Dermis microvascular lymphatic vessel endothelial cell (primary cell): Measurements from ENCODE around the gene OR2W1. TPM values are rescaled to one million over a fixed set of nuclear protein-coding genes. Genes with fewer than 3 reads are reported as not detected.

Experiments used
- DNase-seq, 2 donors: peaks; one replicate each; pipeline versions ENCODE4 v3.0.0 to v3.0.0-alpha.2; 2010; ENCODE audit warnings: low read depth in 2 of 2
- total RNA-seq: library from RNA; depleted of rRNA; stranded (reverse); fragments of >200 nt; gene quantifications from 2 replicates; pipeline ENCODE4 v1.2.1, GENCODE V29; 2014

Gene OR2W1, protein sequence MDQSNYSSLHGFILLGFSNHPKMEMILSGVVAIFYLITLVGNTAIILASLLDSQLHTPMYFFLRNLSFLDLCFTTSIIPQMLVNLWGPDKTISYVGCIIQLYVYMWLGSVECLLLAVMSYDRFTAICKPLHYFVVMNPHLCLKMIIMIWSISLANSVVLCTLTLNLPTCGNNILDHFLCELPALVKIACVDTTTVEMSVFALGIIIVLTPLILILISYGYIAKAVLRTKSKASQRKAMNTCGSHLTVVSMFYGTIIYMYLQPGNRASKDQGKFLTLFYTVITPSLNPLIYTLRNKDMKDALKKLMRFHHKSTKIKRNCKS
- total RNA-seq: not detected in 2 replicates

- DNase-seq: no peak
Observed at GRCh38 chr6:29045075-29045474, at the start of gene OR2W1. TSS of gene OR2W1 (minus strand) at chr6:29045175. CDS start at chr6:29045175, 0 bp downstream.

DNA sequence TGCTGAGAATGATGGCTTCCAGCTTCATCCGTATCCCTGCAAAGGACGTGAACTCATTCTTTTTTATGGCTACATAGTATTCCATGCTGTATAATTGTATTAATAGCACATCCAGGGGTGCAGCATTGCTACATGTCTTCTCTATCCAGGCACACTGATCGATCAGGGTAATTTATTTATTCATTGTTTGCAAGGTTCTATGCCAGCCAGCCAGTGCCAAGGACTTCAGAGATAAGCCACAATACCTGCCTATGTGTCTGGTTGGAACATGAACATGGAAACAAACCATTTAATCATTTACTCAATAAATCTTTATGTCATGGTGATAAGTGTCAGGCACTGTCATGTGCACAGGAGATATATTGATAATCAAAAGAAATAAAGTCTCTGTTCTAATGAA lies 48.0 kb upstream of the OR2W1 start:
- no peak for DNase-seq

DNA sequence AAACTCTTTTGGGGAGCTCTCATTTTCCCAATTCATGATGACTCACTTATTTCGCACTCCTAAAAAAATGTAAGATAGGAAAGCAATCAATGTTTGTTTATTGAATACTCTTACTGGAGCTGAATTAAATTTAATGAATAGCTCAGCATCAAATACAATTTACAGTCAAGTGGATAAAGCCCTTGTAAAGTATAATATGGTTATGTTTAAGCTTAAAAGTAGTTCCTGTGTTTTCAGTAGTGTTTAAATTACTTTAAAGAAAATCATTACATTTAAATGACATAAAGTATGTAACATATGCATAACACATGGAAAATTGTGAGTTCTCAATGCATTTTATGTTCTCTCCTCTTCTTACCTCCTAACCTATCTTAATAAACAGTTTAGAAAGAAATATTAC lies 42.2 kb upstream of the OR2W1 start, which contains the start of gene OR2B3:
Gene OR2B3, minus strand, starts transcription at position 101 of the 400 bp plus-strand sequence. Its CDS starts 65 bp downstream, at position 36.
- no peak for DNase-seq

GRCh38 chr6:29082457-29082856 lies 37.5 kb upstream of the OR2W1 start:
- no peak for DNase-seq

GRCh38 chr6:29081312-29081711 lies 36.3 kb upstream of the OR2W1 start:
- DNase-seq: no peak

GRCh38 chr6:29079203-29079602 lies 34.2 kb upstream of the OR2W1 start:
- no peak for DNase-seq

- peak; percentile 2 to 26 for DNase-seq
Observed at GRCh38 chr6:29071831-29072723, 27.1 kb upstream of the OR2W1 start.

DNA sequence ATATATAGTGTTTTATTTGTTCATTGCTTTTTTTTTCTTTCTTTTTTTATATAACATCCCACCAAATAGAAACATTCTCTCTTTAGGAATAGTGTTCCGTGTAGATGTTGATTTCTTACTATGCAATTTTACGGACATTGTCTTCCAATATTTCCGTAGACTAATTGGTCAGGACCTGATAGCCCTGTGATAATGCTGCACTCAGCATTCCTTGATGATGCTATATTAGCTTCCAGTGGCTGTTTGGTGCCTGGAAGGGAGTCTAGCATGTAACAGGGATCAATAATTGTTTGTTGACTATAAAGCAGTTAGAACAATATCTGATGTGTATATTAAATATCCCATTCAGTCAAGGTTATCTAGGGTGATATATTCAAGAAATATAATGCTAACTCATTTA lies 6.7 kb upstream of the OR2W1 start:
- DNase-seq: no peak

DNA sequence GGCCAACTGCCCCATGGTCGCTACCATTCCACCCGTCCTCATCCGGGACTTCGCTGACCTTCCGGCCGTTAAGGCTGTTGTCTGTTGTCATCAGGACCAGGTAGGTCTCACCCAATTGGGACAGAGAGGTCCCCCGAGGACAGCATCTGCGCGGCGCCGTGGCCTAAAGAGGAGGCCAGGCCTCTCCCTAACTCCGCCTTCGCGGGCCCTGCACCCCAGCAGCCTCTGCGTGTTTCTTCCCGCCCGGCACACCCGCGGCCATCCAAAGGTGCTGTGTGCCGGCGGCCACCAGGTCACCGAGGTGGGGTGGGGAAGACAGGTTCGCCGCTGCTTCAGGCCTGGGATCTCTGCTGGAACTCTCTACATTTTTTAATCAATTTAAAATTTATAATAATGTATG lies 9.0 kb downstream of the OR2W1 start:
- no peak for DNase-seq

GRCh38 chr6:29028821-29029220 lies 16.2 kb downstream of the OR2W1 start:
- DNase-seq: no peak

DNA sequence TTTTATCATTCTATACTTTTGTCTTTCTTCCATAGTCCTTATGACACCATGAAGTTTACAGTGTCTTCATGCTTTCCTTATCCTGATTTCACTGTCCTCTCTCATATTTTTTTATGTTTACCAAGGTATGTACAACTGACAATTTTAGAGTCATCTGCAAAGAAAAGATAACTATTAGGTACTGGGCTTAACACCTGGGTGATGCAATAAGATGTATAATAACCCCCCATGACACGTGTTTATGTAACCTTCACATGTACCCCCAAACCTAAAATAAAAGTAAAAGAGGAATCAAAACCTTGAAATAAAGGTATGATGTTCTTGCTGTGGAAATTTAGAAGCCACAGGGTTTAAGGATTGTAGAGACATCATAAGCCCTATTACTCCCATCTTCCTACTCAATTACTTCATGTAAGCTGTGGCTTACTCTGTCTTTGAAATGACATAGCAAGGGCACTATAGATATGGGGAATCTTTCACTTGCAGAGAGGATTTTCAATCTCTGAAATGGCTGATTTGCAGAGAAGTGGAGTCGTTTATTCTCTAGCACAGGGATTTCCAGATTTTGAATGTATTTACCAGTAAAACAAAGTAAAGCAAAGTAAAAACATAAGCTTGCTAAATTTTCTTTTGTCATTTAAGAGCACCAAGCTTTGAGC lies 18.9 kb downstream of the OR2W1 start:
- no peak for DNase-seq

DNA sequence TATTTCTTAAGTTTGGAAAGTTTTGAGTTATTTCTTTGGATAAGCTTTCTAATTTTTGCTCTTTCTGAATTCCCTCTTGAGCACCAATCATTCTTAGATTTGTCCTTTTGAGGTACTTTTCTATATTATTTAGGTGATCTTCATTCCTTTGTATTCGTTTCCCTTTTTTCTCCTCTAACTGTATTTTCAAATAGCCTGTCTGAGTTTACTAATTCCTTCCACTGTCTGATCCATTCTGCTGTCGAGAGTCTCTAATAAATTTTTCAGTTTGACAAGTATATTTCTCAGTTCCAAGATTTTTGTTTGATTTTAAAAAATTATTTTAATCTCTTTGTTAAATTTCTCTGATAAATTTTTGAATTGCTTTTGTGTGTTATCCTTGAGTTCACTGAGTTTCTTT lies 23.5 kb downstream of the OR2W1 start:
- DNase-seq: no peak

- no peak for DNase-seq
Observed at GRCh38 chr6:29019629-29020028, 25.3 kb downstream of the OR2W1 start.

DNA sequence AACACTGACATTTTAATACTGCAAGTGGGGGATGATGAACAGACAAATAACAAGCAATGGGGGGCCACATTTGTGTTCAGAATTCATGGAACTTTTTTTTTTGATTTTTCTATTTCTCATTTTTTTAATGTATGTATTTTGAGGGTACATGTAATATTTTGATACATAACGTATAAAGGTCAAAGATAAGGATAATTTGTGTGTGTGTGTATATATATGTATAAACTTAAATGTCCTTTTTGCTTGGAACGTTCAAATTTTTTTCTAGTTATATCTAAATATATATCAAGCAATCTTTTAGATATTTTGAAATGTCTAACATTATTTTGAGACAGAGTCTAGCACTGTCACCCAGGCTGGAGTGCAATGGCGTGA lies 27.6 kb downstream of the OR2W1 start:
- no peak for DNase-seq

DNA sequence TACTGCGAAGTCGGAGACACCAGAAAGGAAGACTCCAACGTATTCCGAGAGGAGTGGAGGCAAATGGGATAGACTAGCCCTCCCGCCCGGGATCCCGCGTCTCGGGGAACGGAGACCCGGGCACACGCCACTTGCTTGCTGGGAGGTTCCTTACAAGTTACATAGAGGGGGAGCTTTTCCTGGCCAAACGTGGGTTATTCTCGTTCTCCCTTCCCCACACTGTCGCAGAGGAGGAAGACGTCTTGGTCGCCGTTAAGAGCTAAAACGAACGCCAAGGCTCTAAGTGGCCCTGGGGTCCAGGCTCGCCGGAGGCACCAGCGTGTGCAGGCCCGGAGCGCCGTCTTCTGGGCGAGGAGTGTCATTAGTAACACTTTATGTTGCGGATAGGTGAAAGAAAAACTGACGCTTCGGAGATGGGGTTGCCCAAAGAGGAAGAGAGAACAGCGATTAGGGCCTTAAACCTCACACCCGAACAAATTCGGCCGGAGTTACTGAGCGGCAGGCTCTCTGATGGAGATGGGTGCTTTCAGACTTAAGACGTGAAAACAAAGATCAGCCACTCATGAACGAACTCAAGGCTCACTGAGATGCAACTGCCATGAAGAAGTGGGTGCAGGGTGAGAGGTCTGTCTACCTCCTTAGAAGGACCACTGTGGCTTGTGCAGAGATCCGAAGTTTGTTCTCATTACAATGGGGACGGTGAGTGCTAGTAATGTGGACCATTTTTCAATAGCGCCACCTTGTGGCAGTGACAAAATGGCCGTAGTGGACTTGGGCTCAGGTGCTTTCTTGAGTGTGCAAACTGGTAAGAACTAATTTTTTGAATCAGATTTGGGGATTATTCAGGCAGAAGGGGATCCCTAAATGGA lies 28.2 kb downstream of the OR2W1 start:
- peak; percentile 50 to 81 for DNase-seq

- no peak for DNase-seq
Observed at GRCh38 chr6:29014729-29015608, 30.0 kb downstream of the OR2W1 start.

- DNase-seq: peak; percentile 6 to 46
Observed at GRCh38 chr6:29011276-29011734, 33.7 kb downstream of the OR2W1 start.

DNA sequence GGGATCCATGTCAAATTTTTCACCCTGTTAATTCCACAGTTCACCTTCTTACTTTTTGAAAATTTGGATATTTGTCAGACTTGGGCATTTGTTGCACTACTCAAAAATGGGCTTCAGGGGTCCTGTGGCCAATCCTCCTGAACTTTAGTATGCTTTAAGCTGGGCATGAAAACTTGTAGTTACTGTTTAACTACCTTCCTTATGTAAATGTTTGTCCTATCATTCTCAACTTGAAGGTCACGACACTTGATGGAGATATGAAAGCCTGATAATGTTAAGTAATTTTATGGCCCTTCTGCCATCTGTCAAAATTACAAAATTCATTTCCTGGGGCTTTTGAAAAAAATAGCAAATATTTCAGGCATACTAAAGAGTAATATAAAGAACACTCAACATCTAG lies 35.6 kb downstream of the OR2W1 start:
- DNase-seq: no peak

DNA sequence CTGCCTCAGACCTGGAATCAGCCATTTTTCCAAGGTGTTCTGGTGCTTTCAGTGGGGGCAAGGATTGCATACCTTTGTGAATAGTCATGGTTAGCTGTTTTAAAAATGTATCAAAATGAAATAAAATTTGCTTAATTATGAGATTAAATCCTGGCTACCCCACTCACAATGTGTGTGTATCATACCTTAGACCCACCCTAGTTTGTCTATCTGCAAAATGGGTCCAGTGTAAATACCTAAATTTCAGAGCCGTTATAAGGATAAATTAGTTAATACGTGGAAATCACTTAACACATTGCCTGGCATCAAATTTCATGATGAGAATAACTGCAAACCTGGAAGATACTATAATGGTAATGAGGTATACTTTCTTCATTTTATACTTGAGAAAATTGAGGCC lies 36.9 kb downstream of the OR2W1 start:
- no peak for DNase-seq
